Psoas muscle (tissue), 7 donors: Measurements from ENCODE around the gene PCDHB13. TPM values are rescaled to one million over a fixed set of nuclear protein-coding genes. Genes with fewer than 3 reads are reported as not detected.

Source experiments
- polyA plus RNA-seq, 3 donors: library from polyadenylated mRNA; stranded (reverse); fragments of 200-250 nt; gene quantifications; one replicate each; pipeline ENCODE4 v1.2.3, GENCODE V29; 2013
- total RNA-seq, 4 donors: library from RNA; stranded (reverse); fragmentation: NEBNext Ultra II Directional in 2 of 4; extraction: Animal tissue kit (Norgen Biotek cat#: 25700) in 2 of 4; gene quantifications; one replicate each; pipeline versions ENCODE4 v1.2.1 to v1.2.4, GENCODE V29; 2021 to 2023
- donor health status: healthy with polysubstance abuse.
- donor health status: DM: no; HTN: no; CAD: no; lungs with moderate emphysema.
- donor health status: Bipolar disorder and iron deficiency.
- donor health status: healthy.
- donor health status: DM: no; HTN: no; CAD: no.
- donor health status: DM: no; HTN: no; CAD: no.
- donor health status: DM: yes; HTN: yes; CAD: no.

The PCDHB13 gene
- total and polyA plus RNA-seq, 7 donors, result 0.06 to 0.81 (median 0.44) TPM

Other genes starting within 250 kb of the PCDHB13 start
Only the 30 nearest of the 37 such genes appear.
- gene PCDHB1, start 162.5 kb upstream of the PCDHB13 start, total RNA-seq, result under 1 TPM in 1 of 4 donors, not detected in 3; 0.06 TPM
- gene PCDHB1, start 162.5 kb upstream of the PCDHB13 start, polyA plus RNA-seq, result under 1 TPM in 1 of 3 donors, not detected in 2; 0.01 TPM
- 1 to 10 TPM in 2 of 4 donors, under 1 TPM in 2; 0.88 to 1.6 (median 1.2) TPM for gene PCDHB2, start 119.3 kb upstream of the PCDHB13 start, total RNA-seq
- under 1 TPM; 0.30 to 0.61 (median 0.31) TPM for gene PCDHB2, start 119.3 kb upstream of the PCDHB13 start, polyA plus RNA-seq
- gene PCDHB3, start 113.4 kb upstream of the PCDHB13 start, total RNA-seq, result 1 to 10 TPM in 1 of 4 donors, under 1 TPM in 3; 0.65 to 1.8 (median 0.81) TPM
- under 1 TPM; 0.18 to 0.82 (median 0.31) TPM for gene PCDHB3, start 113.4 kb upstream of the PCDHB13 start, polyA plus RNA-seq
- gene PCDHB4, start 92.1 kb upstream of the PCDHB13 start, total RNA-seq, result 1 to 10 TPM in 3 of 4 donors, under 1 TPM in 1; 0.77 to 2.0 (median 1.8) TPM
- gene PCDHB4, start 92.1 kb upstream of the PCDHB13 start, polyA plus RNA-seq, result under 1 TPM; 0.31 to 0.80 (median 0.37) TPM
- under 1 TPM; 0.42 to 0.99 (median 0.60) TPM for gene PCDHB5, start 78.7 kb upstream of the PCDHB13 start, total RNA-seq
- gene PCDHB5, start 78.7 kb upstream of the PCDHB13 start, polyA plus RNA-seq, result under 1 TPM; 0.17 to 0.33 (median 0.27) TPM
- under 1 TPM; 0.12 to 0.34 (median 0.23) TPM for gene PCDHB6, start 63.9 kb upstream of the PCDHB13 start, total RNA-seq
- under 1 TPM; 0.08 to 0.11 (median 0.09) TPM for gene PCDHB6, start 63.9 kb upstream of the PCDHB13 start, polyA plus RNA-seq
- gene PCDHB7, start 41.3 kb upstream of the PCDHB13 start, total RNA-seq, result under 1 TPM; 0.19 to 0.59 (median 0.34) TPM
- gene PCDHB7, start 41.3 kb upstream of the PCDHB13 start, polyA plus RNA-seq, result under 1 TPM; 0.08 to 0.18 (median 0.16) TPM
- gene PCDHB8, start 36.1 kb upstream of the PCDHB13 start, total RNA-seq, result under 1 TPM; 0.21 to 0.87 (median 0.57) TPM
- gene PCDHB8, start 36.1 kb upstream of the PCDHB13 start, polyA plus RNA-seq, result under 1 TPM; 0.04 to 0.26 (median 0.16) TPM
- under 1 TPM; 0.56 to 0.94 (median 0.67) TPM for gene PCDHB16, start 31.5 kb upstream of the PCDHB13 start, total RNA-seq
- under 1 TPM; 0.22 to 0.34 (median 0.23) TPM for gene PCDHB16, start 31.5 kb upstream of the PCDHB13 start, polyA plus RNA-seq
- under 1 TPM in 3 of 4 donors, not detected in 1; 0.15 to 0.58 (median 0.20) TPM for gene PCDHB9, start 26.8 kb upstream of the PCDHB13 start, total RNA-seq
- under 1 TPM; 0.09 to 0.15 (median 0.13) TPM for gene PCDHB9, start 26.8 kb upstream of the PCDHB13 start, polyA plus RNA-seq
- under 1 TPM; 0.26 to 0.29 (median 0.26) TPM for gene PCDHB10, start 21.6 kb upstream of the PCDHB13 start, total RNA-seq
- gene PCDHB10, start 21.6 kb upstream of the PCDHB13 start, polyA plus RNA-seq, result under 1 TPM; 0.13 to 0.17 (median 0.14) TPM
- 1 to 10 TPM in 2 of 4 donors, under 1 TPM in 2; 0.86 to 1.8 (median 1.1) TPM for gene PCDHB11, start 14.3 kb upstream of the PCDHB13 start, total RNA-seq
- under 1 TPM; 0.08 to 0.13 (median 0.13) TPM for gene PCDHB11, start 14.3 kb upstream of the PCDHB13 start, polyA plus RNA-seq
- under 1 TPM; 0.44 to 0.96 (median 0.83) TPM for gene PCDHB12, start 5.2 kb upstream of the PCDHB13 start, total RNA-seq
- under 1 TPM; 0.10 to 0.21 (median 0.21) TPM for gene PCDHB12, start 5.2 kb upstream of the PCDHB13 start, polyA plus RNA-seq
- gene PCDHB14, start 9.4 kb downstream of the PCDHB13 start, total RNA-seq, result under 1 TPM; 0.48 to 0.75 (median 0.50) TPM
- gene PCDHB14, start 9.4 kb downstream of the PCDHB13 start, polyA plus RNA-seq, result under 1 TPM; 0.20 to 0.51 (median 0.32) TPM
- 1 to 10 TPM in 2 of 4 donors, under 1 TPM in 2; 0.50 to 2.5 (median 0.91) TPM for gene PCDHB15, start 31.5 kb downstream of the PCDHB13 start, total RNA-seq
- gene PCDHB15, start 31.5 kb downstream of the PCDHB13 start, polyA plus RNA-seq, result under 1 TPM; 0.44 to 0.58 (median 0.45) TPM
- gene SLC25A2, start 90.1 kb downstream of the PCDHB13 start, total RNA-seq, result under 1 TPM in 2 of 4 donors, not detected in 2; 0.19 to 0.32 TPM
- gene SLC25A2, start 90.1 kb downstream of the PCDHB13 start, polyA plus RNA-seq, result under 1 TPM in 1 of 3 donors, not detected in 2; 0.04 TPM
- gene TAF7, start 106.9 kb downstream of the PCDHB13 start, total RNA-seq, result 100 to 1,000 TPM in 2 of 4 donors, 10 to 100 TPM in 2; 92.9 to 139 (median 117) TPM
- 100 to 1,000 TPM; 112 to 249 (median 139) TPM for gene TAF7, start 106.9 kb downstream of the PCDHB13 start, polyA plus RNA-seq
- gene PCDHGA1, start 116.6 kb downstream of the PCDHB13 start, total RNA-seq, result 1 to 10 TPM in 1 of 4 donors, under 1 TPM in 3; 0.51 to 1.4 (median 0.65) TPM
- 1 to 10 TPM in 1 of 3 donors, under 1 TPM in 2; 0.27 to 2.1 (median 0.56) TPM for gene PCDHGA1, start 116.6 kb downstream of the PCDHB13 start, polyA plus RNA-seq
- 1 to 10 TPM; 1.2 to 1.8 (median 1.6) TPM for gene PCDHGA2, start 124.8 kb downstream of the PCDHB13 start, total RNA-seq
- 1 to 10 TPM in 1 of 3 donors, under 1 TPM in 2; 0.22 to 1.1 (median 0.25) TPM for gene PCDHGA2, start 124.8 kb downstream of the PCDHB13 start, polyA plus RNA-seq
- 1 to 10 TPM in 3 of 4 donors, under 1 TPM in 1; 0.97 to 2.4 (median 1.7) TPM for gene PCDHGA3, start 129.9 kb downstream of the PCDHB13 start, total RNA-seq
- gene PCDHGA3, start 129.9 kb downstream of the PCDHB13 start, polyA plus RNA-seq, result under 1 TPM; 0.33 to 0.67 (median 0.34) TPM
- 1 to 10 TPM in 2 of 4 donors, under 1 TPM in 2; 0.71 to 1.8 (median 1.2) TPM for gene PCDHGB1, start 136.2 kb downstream of the PCDHB13 start, total RNA-seq
- under 1 TPM; 0.08 to 0.22 (median 0.12) TPM for gene PCDHGB1, start 136.2 kb downstream of the PCDHB13 start, polyA plus RNA-seq
- gene PCDHGA4, start 141.1 kb downstream of the PCDHB13 start, total RNA-seq, result 1 to 10 TPM in 3 of 4 donors, under 1 TPM in 1; 0.84 to 2.4 (median 2.2) TPM
- under 1 TPM; 0.14 to 0.47 (median 0.40) TPM for gene PCDHGA4, start 141.1 kb downstream of the PCDHB13 start, polyA plus RNA-seq
- gene PCDHGB2, start 146.1 kb downstream of the PCDHB13 start, total RNA-seq, result 1 to 10 TPM; 1.2 to 2.4 (median 1.9) TPM
- gene PCDHGB2, start 146.1 kb downstream of the PCDHB13 start, polyA plus RNA-seq, result under 1 TPM; 0.10 to 0.67 (median 0.65) TPM
- 1 to 10 TPM in 2 of 4 donors, under 1 TPM in 2; 0.84 to 2.0 (median 1.2) TPM for gene PCDHGA5, start 150.2 kb downstream of the PCDHB13 start, total RNA-seq
- under 1 TPM; 0.07 to 0.38 (median 0.35) TPM for gene PCDHGA5, start 150.2 kb downstream of the PCDHB13 start, polyA plus RNA-seq
- 1 to 10 TPM in 3 of 4 donors, under 1 TPM in 1; 0.92 to 2.0 (median 1.2) TPM for gene PCDHGB3, start 156.3 kb downstream of the PCDHB13 start, total RNA-seq
- gene PCDHGB3, start 156.3 kb downstream of the PCDHB13 start, polyA plus RNA-seq, result under 1 TPM; 0.17 to 0.44 (median 0.35) TPM
- 1 to 10 TPM; 1.3 to 2.5 (median 1.8) TPM for gene PCDHGA6, start 160.0 kb downstream of the PCDHB13 start, total RNA-seq
- under 1 TPM; 0.03 to 0.72 (median 0.57) TPM for gene PCDHGA6, start 160.0 kb downstream of the PCDHB13 start, polyA plus RNA-seq
- 1 to 10 TPM in 2 of 4 donors, under 1 TPM in 2; 0.97 to 2.2 (median 1.1) TPM for gene PCDHGA7, start 168.8 kb downstream of the PCDHB13 start, total RNA-seq
- under 1 TPM; 0.07 to 0.35 (median 0.35) TPM for gene PCDHGA7, start 168.8 kb downstream of the PCDHB13 start, polyA plus RNA-seq
- 1 to 10 TPM in 3 of 4 donors, under 1 TPM in 1; 0.99 to 3.0 (median 2.0) TPM for gene PCDHGB4, start 173.8 kb downstream of the PCDHB13 start, total RNA-seq
- under 1 TPM; 0.24 to 0.52 (median 0.49) TPM for gene PCDHGB4, start 173.8 kb downstream of the PCDHB13 start, polyA plus RNA-seq
- 1 to 10 TPM in 3 of 4 donors, under 1 TPM in 1; 0.82 to 1.6 (median 1.3) TPM for gene PCDHGA8, start 178.7 kb downstream of the PCDHB13 start, total RNA-seq
- under 1 TPM; 0.04 to 0.30 (median 0.26) TPM for gene PCDHGA8, start 178.7 kb downstream of the PCDHB13 start, polyA plus RNA-seq
- 1 to 10 TPM; 2.7 to 5.1 (median 4.0) TPM for gene PCDHGB5, start 184.0 kb downstream of the PCDHB13 start, total RNA-seq
- 1 to 10 TPM in 1 of 3 donors, under 1 TPM in 2; 0.61 to 1.4 (median 0.95) TPM for gene PCDHGB5, start 184.0 kb downstream of the PCDHB13 start, polyA plus RNA-seq